Measurements from ENCODE around the gene SGCB.
A peak's percentile ranks its signal among the peaks of the same experiment; 100 is the strongest.
"Not testable (repeated sequence)": the region's sequence is repeated elsewhere in the genome, so short reads cannot be mapped to it uniquely, and the experiment has no call there.

Gene SGCB, protein sequence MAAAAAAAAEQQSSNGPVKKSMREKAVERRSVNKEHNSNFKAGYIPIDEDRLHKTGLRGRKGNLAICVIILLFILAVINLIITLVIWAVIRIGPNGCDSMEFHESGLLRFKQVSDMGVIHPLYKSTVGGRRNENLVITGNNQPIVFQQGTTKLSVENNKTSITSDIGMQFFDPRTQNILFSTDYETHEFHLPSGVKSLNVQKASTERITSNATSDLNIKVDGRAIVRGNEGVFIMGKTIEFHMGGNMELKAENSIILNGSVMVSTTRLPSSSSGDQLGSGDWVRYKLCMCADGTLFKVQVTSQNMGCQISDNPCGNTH

DNA sequence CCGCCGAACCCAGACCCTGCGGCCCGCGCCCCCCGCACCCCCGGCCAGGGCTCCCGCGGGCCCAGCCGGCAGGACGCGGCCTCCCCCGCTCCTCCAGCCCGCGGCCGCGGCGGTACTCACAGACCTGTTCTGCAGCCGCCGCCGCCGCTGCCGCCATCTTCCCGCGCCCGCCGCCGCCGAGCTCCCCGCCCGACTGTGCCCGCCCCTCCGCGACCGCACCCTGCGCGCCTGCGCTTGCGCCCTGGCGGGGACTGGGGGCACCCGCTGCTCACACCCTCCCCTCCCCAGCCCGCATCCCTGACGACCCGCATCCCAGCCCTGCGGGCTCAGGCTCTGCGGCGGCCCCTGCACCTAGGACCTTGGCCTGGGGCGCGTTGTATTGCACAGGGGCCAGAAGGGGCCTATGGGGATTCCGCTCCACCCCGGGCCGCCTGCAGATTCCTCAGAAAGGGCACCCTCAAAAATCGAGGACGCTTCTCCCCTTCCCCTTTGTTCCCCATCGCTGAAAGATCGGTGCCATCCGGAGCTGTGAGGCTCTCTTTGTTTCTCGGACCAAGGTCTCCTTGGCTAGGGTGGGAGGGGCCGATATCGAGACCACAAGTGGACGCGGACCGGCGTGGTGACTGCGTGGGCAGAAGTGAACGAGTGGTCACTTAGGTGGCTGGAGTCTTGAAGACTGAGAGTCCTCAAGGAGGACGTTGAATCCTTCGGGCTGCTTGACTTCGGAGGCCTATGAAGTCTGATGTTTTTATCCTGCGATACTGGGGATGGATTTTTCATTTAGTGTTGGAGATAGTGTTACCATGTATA lies at the start of gene SGCB:
SGCB (minus strand) TSS at position 197 of the 810 bp plus-strand sequence; CDS start at position 157, 40 bp downstream.
- FAIRE-seq: peak; percentile 31
- DNase-seq (ENCODE audit: insufficient read length, low spot score): peak; percentile 54

- DNase-seq (ENCODE audit: insufficient read length, low spot score); FAIRE-seq: not testable (repeated sequence)
Observed at GRCh38 chr4:52086425-52086824, 48.3 kb upstream of the SGCB start.

- no peak for DNase-seq (ENCODE audit: insufficient read length, low spot score)
- FAIRE-seq: no peak
Observed at GRCh38 chr4:52081216-52081615, 43.1 kb upstream of the SGCB start.

GRCh38 chr4:52079659-52080058 lies 41.6 kb upstream of the SGCB start:
- DNase-seq (ENCODE audit: insufficient read length, low spot score) (no peak), FAIRE-seq (no peak)

DNA sequence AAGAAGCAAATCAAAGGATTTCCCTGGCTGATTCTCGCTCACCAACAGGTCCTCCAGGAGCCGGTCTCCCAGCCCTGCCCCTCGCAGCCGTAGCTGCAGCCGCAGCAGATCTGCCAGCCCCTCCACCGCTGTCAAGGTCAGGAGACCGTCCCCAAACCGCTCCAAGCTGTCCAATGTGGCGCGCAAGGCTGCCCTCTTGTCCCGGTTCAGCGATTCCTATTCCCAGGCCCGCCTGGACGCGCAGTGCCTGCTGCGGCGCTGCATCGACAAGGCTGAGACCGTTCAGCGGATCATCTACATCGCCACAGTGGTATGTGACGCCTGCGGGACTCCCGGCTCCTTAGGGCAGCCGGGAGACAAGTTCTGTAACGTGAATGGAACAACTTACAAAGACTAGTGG lies 38.6 kb upstream of the SGCB start:
- FAIRE-seq: no peak

GRCh38 chr4:52071791-52072546 lies 33.9 kb upstream of the SGCB start:
- FAIRE-seq: no peak

More for the DNA sequence above, 38.6 kb upstream of the SGCB start:
- no peak for DNase-seq (ENCODE audit: insufficient read length, low spot score)

GRCh38 chr4:52069571-52069970 lies 31.5 kb upstream of the SGCB start:
- DNase-seq (ENCODE audit: insufficient read length, low spot score) (no peak), FAIRE-seq (no peak)

More at GRCh38 chr4:52071791-52072546, 33.9 kb upstream of the SGCB start:
- DNase-seq (ENCODE audit: insufficient read length, low spot score): no peak

DNA sequence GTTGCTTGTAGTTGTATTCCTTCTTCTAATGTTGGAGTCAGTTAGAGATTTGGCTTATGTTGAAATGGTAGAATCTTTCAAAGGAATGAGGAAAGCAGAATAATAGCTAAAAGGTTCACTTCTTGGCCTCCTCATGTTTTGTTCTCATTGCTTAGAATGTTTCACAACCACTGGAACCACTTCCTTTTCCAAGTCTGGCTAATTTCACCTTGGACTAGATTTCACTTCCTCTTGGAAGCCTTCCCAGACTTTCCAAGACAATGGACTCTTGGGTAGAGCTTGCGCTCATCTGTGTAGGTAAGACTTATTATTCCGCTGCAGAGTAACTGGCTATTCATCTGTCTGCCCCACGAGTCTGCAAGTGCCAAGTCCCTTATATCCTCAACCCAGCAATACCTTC lies 21.3 kb upstream of the SGCB start:
- FAIRE-seq (no peak), DNase-seq (ENCODE audit: insufficient read length, low spot score) (no peak)

GRCh38 chr4:52058275-52058674 lies 20.2 kb upstream of the SGCB start:
- FAIRE-seq: no peak
- no peak for DNase-seq (ENCODE audit: insufficient read length, low spot score)

- FAIRE-seq: no peak
- no peak for DNase-seq (ENCODE audit: insufficient read length, low spot score)
Observed at GRCh38 chr4:52057196-52057595, 19.1 kb upstream of the SGCB start.

DNA sequence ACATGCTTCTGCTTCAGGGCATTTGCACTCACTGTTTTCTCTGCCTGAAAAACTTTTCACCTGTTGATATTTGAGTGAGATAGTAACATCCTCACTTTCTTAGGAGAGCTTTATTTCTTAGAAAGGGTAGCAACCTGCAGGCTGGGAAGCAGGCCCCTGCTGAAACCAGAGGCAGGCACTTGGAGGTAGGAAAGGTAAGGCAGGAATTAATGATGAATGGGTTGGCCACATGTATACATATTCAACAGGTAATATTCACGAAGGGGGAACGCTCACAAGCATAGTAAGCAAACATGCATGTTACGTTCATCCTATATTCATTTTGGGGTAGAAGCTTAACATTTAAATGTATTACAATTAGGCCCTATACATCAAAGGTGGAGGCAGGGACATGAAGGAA lies 16.2 kb upstream of the SGCB start:
- DNase-seq (ENCODE audit: insufficient read length, low spot score) (no peak), FAIRE-seq (no peak)

DNA sequence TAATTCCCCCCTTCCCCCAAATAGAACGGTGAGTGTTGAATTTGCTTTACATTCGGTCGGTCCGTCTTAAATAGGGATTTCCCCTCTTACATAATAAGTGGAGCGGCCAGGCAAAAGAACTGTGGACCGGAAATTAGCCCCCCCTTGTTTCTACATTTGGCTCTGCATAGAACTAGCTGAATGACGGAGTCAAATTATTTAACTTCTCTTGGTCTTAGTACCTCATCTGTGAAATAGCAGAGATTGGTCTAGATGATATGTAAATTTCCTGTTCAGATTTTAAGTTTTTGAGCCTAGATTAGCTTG lies 14.3 kb upstream of the SGCB start:
- FAIRE-seq (no peak), DNase-seq (ENCODE audit: insufficient read length, low spot score) (no peak)

DNA sequence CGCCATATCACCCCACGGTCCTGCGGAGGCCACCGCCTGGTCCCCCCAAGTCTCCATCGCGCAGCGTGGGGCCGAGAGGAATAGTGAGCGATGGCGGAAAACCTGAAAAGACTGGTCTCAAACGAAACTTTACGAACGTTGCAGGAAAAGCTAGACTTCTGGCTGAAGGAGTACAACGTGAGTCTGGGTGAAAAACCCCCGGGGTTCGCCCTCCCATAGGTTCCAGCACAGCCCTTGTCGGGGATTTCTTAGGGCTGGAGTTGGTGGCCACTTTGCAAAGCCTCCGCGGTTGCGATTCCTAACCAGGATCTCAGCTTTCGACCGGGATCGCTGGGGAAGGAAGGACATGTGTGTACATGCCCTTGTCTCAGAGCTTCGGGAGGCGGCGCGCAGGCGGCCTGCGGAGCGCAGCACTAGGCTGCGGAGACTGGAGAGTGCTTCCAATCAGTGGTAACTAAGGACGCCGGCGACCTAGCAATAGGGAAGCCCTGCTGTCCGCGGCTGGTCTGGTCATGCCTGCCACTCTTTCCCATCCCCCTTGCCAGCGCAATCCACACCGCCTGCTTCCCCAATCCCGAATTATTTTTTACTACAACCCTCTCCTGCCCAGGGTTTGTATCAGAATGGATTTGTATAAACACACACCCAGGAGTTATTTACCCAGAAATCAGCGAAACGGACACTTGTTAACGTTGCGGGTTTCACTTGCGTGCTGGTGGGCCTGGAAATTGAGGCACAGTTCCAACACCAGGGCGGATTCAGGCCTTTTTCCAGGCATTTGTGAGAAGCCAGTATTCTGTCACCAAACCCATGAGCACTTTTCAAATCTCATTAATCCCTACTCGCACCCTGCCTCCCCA lies 13.7 kb upstream of the SGCB start:
- peak; percentile 20 for DNase-seq (ENCODE audit: insufficient read length, low spot score)

GRCh38 chr4:52051213-52051614 lies 13.1 kb upstream of the SGCB start, which contains the start of gene SPATA18:
SPATA18 (plus strand) TSS chr4:52051304; CDS start chr4:52051705, 401 bp downstream.
- no peak for FAIRE-seq
- no peak for DNase-seq (ENCODE audit: insufficient read length, low spot score)

More for the DNA sequence above, 13.7 kb upstream of the SGCB start:
- peak; percentile 44 for FAIRE-seq

DNA sequence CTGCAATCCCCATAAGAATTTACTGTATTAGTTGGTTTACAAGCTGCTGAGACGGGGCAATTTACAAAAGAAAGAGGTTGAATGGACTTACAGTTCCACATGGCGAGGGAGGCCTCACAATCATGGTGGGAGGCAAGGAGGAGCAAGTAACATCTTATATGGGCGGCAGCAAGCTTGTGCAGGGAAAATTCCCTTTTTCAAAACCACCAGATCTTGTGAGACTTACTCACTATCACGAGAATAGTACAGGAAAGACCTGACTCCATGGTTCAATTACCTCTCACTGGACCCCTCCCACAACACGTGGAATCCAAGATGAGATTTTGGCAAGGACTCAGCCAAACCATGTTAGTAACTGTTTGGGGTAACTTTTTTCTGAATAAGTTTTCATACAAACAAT lies 11.2 kb upstream of the SGCB start:
- DNase-seq (ENCODE audit: insufficient read length, low spot score): no peak

DNA sequence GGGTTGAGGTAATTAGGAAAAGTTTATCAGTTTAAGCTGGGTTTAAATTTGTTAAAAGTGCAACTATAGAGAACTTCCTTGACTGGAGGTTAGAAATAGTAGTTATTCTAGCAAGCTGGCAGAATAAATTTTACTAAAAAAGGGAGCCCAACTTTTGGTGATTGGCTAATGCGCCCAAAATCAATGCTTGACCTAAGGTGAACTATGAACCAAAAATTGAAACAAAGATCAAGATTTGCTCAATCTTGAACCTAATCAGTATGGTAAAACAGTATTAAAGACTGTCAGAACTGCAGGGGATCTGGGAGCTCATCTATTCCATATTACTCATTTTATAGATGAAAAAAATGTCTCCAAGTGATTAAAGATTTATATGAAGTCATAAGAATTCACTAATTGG lies 6.9 kb upstream of the SGCB start:
- FAIRE-seq (no peak), DNase-seq (ENCODE audit: insufficient read length, low spot score) (no peak)

More for the DNA sequence above, 11.2 kb upstream of the SGCB start:
- FAIRE-seq: no peak

DNA sequence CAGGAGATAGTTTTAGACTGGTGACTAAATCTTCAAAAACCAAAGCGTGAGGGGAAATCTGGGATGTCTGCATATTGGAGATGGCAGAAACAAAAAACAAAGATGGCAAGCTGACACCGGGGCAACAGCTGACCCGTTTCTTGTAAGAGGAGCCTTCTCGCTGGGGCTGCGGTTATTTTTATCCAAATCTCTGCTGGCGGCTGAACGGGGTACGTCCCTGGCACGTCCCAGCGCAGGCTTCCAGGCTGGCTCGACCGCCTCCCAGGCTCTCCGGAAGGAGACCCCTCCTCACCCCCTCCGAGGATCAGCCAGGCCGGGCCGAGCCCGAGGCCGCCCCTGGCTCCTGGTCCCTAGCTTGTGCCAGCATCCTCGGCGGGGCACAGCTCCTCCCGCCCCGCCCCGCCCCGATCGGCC lies 403 bp downstream of the SGCB start:
- no peak for FAIRE-seq
- DNase-seq (ENCODE audit: insufficient read length, low spot score): no peak

GRCh38 chr4:52036886-52037530 lies 1.1 kb downstream of the SGCB start:
- FAIRE-seq: no peak
- no peak for DNase-seq (ENCODE audit: insufficient read length, low spot score)

DNA sequence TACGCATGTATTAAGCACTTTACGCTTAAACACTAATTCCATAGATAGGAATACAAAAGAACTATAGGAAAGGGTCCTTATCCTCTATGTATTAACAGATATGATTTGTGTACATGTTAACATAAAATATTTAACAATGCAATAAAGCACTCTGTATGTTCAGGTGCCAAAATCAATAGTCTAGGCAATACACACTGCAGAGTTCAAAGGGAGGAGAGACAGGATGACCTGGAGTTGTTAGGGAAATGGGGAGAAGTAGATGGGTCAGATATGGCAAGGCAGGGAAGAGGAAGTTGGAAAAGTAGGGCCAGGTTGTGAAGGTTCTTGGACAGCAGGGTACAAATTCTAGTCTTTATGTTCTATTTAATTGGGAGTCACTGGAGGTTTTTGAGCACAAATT lies 2.9 kb downstream of the SGCB start:
- no peak for FAIRE-seq
- DNase-seq (ENCODE audit: insufficient read length, low spot score): no peak

GRCh38 chr4:52032005-52032404 lies 6.1 kb downstream of the SGCB start:
- DNase-seq (ENCODE audit: insufficient read length, low spot score): no peak

More at GRCh38 chr4:52032005-52032404, 6.1 kb downstream of the SGCB start:
- no peak for FAIRE-seq

Measured in GM19239 (cell line).